GM18907 (cell line): ENCODE results near the gene AHCYL2.
"Not testable (repeated sequence)": the region's sequence is repeated elsewhere in the genome, so short reads cannot be mapped to it uniquely, and the experiment has no call there.

Experiments
- ATAC-seq: cut with Tn5 transposase; IDR thresholded peaks from one replicate; pipeline ENCODE4 v1.9.1; 2021; ENCODE audit warnings: mild to moderate bottlenecking, moderate library complexity; ENCODE audit not compliant: unreplicated experiment

The AHCYL2 gene

DNA sequence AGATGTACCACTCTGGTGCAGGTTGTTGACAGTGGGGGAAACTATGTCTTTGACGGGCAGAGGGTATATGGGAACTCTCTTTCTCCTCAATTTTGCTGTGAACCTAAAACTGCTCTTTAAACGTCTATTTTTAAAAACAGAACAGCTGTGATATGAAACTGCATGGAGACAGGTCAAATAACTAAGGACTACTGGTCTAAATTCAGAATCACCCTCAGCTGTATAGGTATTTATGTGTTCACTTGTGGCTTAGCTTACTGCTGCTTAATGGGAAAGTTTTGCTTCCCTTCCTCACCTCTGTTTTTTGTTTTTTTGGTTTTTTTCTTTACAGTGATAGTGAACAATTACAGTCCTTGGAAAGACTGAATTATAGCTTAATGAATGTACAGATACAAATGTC, 122.5 kb downstream of the AHCYL2 start:
- no peak for ATAC-seq

DNA sequence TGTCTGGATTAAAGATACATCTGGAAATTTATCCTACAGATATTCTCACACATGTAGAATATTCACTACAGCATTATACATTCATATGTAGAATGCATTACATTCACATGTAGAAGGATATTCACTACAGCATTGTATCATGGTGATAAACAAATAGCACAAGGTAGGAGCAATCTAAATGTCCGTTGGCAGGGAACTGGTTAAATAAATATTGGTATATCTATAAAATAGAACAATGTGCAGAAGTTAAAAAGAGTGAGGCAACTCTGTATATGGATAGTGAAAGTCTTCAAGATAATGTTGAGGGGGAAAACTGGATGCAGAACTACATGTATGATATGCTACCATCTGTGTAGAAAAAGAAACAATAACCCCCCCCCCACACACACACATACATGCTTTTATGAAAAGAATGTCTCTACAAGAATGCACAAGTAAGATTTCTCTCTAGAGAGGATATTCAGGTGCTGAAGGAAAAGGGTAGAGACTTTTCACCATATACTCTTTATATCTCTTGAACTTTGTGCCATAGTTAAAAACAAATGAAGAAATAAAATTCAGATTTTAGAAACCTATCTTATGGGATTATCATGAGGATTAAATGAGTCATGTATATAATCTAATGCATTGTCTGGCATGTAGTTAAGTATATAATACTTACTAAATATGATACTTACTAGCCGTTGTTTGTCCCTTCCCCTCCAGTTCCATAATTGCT, 123.4 kb downstream of the AHCYL2 start:
- ATAC-seq: no peak

DNA sequence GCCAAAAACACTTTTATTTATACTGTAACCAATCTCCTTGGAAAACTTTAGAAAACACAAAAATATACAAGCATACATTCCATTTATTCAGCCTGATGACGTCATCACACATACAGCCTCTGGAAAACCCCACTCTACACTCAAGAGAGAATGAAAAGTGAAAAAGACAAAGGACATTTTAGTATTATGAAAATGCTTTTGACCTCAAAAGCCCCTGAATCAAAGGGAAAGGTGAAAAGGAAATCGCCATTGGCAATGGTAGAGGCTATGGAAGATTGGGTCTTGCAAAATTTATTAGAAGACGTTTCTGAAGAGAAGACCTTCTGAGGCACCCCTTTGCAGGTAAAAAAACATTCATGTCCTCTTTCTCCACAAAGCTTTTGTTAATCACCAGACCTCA, 126.5 kb downstream of the AHCYL2 start:
- ATAC-seq: no peak

DNA sequence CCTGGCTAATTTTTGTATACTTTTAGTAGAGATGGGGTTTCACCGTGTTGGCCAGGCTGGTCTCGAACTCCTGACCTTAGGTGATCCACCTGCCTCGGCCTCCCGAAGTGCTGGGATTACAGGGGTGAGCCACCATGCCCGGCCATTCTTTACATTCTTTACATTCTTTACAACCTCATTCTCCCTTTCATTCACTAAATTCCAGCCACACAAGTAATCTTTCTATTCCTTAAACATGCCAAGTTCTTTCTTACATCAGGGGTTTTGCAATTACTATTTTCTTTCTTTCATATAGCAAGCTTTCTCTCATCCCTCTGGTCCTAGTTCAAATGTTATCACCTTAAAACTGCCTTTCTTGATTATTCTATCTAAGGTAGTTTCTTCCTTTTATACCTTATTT, 128.3 kb downstream of the AHCYL2 start:
- not testable (repeated sequence) for ATAC-seq

DNA sequence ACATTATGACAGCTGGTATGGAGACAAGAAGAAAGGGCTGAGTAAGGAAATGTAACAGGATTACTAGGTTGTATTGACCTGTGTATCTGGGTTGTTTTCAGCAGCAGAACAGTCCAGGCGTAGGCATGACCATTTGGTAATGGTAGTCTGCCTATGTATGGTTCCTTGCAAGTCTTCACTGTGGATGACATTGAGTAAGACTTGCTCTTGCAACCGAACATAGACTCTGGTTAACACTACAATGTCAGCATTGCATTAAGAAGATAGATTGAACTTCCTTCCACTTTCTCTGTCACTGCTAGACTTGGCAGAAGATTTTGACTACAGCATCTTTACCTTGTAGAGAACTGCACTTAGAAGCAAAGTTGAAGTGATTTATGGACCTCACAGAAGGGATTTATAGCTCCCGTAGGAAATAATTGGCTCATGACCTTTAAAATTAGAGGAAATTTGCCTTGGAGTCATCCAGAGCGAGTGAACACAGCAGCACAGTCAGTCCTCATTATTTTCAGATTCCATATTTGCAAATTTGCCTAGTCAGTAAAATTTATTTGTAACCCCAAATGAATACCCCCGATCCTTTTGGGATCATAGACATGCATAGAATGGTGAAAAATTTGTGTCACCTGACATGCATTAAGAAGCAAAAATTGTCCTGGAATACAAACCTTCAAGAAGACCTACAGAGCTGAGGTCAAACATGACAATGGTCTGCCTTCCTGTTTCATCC, 129.8 kb downstream of the AHCYL2 start:
- ATAC-seq: no peak

DNA sequence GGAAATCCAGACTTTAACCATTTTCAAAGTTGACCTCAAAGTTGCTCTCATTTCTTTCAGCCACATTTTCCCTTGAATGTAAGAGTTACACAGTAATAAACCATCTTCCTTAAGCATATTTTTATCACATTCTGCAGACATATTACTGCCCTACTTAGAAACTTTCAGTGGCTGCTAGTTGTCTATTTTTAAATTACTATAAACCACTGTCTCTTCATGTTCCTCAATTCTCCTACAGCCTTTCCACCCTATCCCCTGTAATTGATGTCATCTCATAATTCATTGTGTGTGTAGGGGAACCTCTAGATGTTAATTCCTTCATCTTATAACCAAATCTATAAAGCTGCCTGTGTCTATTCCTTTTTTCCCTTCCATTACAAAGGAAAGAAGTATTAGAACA, 131.3 kb downstream of the AHCYL2 start:
- no peak for ATAC-seq

DNA sequence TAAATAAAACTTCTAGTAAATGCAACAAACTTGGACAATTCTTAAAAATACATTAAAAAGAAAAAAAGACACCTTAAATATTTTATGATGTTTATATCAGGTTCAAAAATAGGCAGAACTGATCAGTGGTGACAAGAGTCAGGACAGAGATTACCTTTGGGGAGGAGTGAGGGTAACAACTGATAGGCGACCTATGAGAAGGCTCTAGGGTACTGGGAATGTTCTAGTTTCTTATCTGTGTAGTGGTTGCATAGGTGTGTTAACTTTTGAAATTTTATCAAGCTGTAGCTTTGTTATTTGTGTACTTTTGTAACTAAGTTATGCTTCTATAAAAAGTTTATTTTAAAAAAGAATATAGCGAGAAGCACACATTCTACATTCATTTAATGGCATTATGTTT, 134.3 kb downstream of the AHCYL2 start:
- no peak for ATAC-seq

DNA sequence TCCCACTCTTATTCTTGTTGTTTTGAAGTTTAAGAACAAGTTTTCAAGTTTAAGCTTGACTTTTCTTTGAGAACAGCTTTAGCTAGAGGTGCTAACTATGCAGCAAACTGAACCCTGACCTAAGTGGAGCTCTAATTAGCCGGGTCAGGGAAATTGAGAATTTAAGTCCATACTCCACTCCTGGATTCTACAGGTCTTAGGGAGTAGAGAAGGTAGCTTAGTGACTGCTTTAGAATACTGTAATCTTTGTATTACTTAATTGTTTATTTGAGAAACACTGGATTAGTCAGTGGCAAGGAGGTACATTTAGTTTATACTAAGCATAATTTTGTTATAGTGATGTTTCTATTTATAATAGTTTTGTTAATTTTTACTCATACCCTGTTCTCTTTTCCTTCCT, 134.8 kb downstream of the AHCYL2 start:
- no peak for ATAC-seq

DNA sequence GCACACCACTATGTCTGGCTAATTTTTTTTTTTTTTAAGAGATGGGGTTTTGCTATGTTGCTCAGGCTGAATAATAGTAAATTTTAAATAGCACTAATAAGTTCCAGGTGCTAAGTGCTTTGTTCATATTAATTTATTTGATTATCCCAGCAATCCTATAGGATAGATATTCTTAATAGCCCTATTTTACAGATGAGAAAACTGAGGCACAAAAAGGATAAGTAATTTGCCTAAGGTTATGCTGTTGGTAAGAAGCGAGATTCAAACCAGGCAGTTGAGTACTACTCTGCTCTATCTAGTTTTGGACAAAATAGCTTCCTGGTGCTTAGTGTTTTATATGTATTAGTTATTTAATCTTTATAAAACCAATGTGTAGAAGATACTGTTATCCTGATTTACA, 136.9 kb downstream of the AHCYL2 start:
- ATAC-seq: no peak

DNA sequence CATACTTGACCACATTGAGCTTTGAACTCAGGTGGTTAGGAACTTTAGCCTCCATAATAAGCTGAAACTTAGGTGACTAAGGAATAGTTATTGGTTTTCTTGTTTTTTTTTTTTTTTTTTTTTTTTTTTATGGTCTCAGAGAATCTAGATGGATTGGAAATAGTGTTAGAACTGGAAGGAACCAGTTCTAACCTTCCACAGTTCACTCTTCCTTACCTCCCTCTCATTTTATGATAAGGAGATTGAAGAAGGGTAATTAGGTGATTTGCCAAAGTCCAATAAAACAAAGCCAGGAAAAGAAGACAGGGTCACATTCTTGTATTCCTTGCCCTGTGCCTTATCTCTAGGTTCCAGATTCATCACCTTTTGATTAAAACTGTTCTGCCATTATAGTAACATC, 137.7 kb downstream of the AHCYL2 start:
- ATAC-seq: no peak

DNA sequence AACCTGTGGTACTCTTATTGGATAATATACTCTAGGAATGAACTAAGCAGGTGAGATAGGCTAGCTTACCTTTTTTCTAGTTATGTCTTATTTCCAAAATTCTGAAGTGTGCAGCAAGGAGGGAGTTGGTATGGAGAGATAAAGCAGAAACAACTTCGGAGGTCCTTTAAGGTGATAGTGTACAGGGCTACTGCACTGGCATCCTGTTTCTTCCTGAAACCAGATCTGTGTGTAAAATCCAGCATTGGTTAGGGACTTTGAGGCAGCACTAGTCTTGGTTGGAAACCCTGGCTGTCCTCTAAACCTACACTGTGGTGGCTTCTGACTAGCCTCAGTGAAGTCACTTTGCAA, 142.5 kb downstream of the AHCYL2 start:
- no peak for ATAC-seq

DNA sequence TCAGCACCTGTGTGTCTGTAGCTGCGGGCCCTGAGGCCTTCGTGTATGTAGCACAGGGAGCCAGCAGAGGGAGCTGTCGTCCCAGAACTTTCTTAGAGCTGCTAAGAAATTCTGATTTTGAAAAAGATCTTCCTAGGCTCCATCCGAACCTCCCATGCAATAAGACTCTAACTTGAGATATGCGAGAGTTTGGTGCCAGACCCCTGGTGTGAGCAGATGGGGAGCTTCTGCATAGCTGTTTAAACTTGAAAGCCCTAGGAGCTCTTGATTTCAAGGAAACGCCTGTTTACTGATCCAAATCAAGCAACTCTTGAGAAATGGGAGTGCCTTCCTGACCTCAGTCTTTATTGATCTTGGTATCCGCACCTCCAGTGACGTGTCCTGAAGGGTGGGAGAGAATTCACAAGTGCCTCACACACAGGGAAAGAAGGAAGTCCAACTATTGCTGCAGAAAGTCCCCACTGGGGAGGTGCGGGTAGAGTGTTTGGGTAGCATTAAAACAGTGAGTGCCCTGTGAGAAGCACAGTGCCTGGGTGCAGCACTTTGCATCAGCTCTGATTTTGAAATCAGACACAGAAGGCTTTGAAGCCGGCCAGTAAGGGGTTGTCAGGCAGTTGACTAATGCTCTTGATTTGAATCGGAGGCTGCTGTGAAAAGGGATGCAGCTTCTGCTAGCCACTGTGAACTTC, 143.0 kb downstream of the AHCYL2 start:
- ATAC-seq: peak; percentile 72

DNA sequence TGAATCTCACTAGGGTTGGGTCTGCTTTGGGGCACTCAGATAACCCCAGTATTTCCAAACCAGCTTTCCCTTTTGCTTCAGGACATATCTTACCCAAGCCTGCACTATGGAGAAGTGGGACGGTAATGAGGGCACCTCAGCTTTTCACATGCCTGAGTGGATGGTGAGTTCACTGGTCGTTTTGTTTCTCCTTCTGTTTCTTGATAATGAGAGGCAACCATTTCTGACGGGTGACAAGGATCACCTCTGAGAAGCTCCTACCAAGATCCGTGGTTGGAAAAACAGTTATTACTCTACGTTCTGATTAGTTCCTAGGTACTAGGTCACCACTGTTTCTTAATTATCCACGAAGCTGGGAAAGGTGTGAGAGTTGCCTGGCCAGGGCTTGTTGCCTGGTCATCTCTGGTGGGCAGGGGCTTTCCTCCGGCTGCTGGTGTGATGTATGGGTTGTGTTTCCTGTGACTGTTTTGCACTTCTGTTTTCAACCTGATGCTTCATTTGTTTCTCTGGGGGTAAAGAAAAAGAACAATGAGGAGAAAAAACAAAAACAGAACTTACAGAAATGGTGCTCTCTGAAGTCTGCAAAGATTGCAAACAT, 143.7 kb downstream of the AHCYL2 start:
- peak; percentile 59 for ATAC-seq

DNA sequence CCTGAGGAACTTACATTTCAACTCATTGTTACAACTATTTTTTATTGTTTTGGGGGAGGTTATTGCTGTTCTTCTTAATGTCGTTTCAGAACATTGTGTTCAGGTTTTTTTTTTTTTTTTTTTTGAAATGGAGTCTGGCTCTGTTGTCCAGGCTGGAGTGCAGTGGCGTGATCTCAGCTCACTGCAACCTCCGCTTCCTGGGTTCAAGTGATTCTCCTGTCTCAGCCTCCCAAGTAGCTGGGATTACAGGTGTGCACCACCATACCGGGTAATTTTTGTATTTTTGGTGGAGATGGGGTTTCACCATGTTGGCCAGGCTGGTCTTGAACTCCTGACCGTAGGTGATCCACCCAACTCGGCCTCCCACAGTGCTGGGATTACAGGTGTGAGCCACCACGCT, 144.6 kb downstream of the AHCYL2 start:
- not testable (repeated sequence) for ATAC-seq

DNA sequence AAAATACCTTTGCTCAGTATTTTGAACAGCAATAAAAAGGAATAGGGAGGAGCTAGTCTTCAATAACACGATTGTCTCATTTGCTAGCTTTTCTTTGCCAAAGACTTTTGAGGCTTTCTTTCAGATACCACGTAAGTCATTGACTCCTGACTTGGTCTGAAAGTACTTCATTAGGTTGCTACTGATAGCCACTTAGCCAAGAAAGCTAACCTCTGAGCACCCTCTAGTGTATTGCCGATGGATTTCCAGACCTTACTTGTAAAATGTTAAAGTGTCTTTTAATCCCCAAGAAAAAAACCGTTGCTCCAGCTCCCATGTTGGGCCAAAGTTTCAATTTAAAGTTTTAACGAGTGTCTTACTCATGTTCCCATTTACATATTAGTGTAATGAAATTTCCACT, 146.0 kb downstream of the AHCYL2 start:
- ATAC-seq: no peak

DNA sequence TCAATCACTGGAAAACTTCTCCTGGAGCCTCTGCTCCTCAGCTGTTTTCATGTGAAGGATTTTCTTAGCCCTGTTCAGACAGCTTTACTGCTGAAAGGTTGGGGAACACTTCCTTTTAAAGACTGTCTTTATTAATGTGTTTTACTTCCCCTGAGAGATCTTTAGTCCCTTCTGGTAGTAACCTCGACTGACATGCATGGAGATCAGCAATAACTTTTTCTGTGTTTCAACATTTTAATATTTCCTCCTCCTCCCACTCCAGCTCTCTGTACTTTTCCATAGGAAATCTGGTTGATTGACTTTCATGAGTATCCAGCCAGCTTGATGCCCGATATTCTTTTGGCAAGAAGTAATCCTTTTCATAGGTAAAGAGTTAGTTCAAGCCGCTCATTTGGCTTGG, 146.7 kb downstream of the AHCYL2 start:
- no peak for ATAC-seq

DNA sequence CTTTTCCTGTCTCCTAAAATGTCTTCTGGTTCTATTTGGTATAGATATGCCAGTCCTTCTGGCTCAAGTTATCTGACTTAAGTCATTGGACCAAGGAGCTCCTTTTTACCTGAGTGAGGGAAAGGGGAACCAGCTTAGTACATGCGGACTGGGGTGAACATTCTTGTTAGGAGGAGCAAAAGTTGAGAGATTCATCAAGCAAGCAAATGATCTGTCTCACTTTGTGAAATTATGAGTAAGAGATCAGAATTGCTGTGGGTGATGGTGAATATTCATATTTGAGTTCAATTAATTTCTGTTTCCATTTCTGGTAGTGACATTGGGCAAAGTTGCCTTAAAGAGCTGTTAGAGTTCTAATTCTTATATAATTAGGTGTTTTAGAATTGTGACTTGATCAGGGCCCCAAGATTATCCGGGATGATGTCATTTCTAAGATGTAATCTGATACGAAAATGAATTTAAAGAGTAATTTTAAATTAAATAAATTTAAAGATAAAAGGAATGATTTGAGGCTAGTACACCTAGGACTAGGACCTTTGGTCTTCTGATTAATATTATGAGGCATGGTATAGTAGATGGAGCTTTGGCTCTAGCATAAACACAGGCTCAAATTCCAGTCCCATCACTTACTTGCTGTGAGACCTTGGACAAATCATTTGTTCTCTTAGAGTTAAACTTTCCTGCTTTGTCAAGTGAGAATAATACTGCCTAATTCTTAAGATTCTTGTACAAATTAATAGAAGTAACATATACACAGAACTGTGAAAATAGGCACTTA, 149.0 kb downstream of the AHCYL2 start:
- no peak for ATAC-seq

DNA sequence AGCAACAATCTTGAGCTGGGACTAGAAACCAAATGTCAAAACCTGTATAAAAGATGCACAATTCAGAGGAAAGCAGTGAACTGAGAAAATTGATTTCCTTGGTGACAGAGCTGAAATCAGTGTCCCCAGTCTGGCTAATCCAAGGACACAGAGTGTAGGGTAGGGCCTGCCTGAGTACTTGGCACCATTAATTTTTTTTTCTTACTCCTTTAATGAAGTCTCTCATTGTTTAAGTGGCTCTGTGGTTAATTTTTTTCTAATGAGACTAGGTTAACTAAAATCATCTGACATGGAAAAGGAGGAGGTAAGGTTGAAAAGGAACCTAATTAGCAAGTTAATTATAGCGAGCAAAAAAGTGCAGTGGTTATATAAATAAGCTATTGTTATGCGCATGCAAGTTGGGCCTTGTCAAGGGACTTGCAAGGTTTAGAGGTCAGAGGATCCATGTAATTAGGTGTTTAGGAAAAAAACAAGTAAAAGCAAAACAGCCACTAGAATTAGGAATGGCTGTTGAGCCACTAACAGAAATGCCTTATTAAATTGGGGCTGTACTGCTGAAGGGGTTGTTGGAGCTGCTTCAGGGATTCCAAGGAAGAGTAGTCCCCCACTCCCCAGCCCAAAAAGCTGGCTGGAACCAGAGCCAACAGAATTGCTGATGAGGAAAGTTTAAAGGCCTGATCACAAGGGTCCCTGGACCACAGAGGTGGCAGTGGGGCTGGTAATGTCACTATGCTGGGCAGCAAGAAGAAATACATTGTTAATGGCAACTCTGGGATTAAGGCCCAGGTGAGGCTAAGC, 150.5 kb downstream of the AHCYL2 start:
- ATAC-seq: no peak

DNA sequence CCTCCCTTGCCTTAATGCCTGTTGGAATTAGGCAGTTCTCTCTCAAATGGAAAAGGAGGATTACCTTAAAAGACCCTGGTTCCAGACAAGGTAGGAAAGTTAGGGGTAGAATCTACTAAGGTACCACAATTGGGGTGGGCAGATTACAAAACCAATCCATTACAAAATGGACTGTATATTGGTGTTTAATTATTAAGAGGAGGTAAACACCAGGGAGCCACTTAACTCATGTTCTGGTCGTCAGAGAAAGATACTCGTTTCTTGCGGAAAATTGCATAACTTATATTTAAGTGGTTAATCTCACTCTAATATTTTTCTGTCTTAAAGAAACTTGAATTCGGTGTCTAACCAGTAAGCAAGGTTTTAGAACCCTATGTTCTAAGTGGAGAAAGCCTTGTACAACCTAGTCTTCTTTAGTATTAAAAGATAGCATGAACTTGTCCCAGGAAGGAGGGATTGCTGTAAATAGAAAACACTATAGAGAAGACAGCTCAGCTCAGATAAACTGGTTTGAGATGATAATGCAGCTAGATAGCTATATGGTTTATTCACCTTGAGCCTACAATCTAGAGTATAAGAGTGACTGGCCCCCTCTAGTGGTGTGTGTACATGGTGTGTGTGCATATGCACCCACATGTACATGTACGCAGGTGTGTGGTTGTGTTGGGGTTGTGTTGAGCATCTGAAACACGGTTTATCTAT, 151.4 kb downstream of the AHCYL2 start:
- ATAC-seq: no peak
